GM19468 (cell line): ENCODE results near the gene SGCD.
"Not testable (repeated sequence)": the region's sequence is repeated elsewhere in the genome, so short reads cannot be mapped to it uniquely, and the experiment has no call there.

Source experiments
- ATAC-seq: cut with Tn5 transposase; IDR thresholded peaks from one replicate; pipeline ENCODE4 v1.9.1; 2021; ENCODE audit warnings: mild to moderate bottlenecking, moderate library complexity, moderate number of reproducible peaks; ENCODE audit not compliant: unreplicated experiment; ENCODE audit errors: extremely low read depth

The SGCD gene

DNA sequence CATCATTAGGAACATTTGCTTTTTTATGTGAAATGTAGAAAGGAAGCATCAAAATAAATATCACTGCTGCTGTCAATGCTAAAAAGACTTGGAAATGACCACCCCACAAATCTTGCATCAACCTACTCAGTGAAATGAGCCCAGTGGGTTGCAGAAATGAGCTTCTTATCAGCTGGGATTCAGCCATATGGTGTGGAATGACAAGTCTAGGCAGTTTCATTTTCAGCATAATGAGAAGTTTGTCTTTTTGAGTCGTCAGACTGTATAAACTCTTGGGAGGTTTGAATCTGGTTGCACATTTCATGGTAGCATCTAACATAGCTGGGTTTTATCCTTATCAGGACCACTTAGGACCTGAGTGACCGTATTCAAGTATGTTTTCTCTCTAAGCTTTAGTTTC is 272.0 kb downstream of the SGCD start:
- no peak for ATAC-seq

DNA sequence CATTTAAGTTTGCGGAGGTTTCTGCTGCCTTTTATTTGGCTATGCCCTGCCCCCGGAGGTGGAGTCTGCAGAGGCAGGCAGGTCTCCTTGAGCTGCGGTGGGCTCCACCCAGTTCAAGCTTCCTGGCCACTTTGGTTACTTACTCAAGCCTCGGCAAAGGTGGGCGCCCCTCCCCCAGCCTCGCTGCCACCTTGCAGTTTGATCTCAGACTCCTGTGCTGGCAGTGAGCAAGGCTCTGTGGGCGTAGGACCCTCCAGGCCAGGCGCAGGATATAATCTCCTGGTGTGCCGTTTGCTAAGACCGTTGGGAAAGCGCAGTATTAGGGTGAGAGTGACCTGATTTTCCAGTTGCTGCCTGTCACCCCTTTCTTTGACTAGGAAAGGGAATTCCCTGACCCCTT is 283.6 kb downstream of the SGCD start:
- not testable (repeated sequence) for ATAC-seq

DNA sequence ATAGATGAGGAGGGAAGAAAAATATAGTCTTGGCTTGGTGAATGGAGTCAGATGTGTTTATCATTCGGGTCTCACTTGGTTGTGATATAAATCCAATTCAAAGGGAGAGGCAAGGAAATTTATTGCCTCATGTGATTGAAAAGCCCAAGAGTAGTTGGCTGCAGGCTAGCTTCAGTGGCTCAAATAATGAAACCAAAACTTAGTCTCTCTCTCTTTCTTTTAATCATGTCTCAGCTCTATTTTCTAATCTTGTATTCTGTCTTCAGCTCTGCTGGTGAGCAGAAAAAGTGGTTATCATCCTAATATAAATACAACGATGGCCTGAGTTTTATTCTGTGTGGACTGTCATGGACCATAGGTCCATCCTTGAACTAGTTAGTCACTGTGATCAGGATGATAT is 288.9 kb downstream of the SGCD start:
- ATAC-seq: no peak

DNA sequence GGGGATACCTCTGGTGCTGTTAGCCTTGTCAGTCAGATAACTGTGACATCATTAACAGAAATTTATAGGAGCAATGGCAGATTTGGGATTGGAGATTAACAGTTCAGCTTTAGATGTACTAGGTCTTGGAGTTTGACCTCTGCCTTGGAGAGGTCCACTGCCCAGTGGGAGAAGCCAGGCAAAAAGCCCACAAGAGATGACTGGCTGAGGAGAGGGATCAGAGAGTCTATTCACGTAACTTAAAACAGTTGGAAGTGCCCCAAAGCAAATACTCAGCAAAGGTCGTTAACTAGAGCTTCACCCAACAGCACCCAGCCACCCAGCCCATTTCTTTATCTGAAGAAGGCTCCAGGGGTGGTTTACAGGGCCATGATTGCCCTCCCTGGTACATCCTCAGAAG is 290.5 kb downstream of the SGCD start:
- ATAC-seq: no peak

GRCh38 chr5:156618601-156619000 is 291.6 kb downstream of the SGCD start:
- ATAC-seq: no peak

- no peak for ATAC-seq
Measured at GRCh38 chr5:156621719-156622118, 294.8 kb downstream of the SGCD start.

- ATAC-seq: no peak
Measured at GRCh38 chr5:156623381-156624040, 296.5 kb downstream of the SGCD start.

- no peak for ATAC-seq
Measured at GRCh38 chr5:156624686-156625085, 297.7 kb downstream of the SGCD start.

- ATAC-seq: no peak
Measured at GRCh38 chr5:156628421-156628820, 301.5 kb downstream of the SGCD start.

- ATAC-seq: no peak
Measured at GRCh38 chr5:156631005-156631404, 304.0 kb downstream of the SGCD start.

- no peak for ATAC-seq
Measured at GRCh38 chr5:156634301-156634700, 307.3 kb downstream of the SGCD start.

GRCh38 chr5:156640691-156641241 is 313.8 kb downstream of the SGCD start:
- ATAC-seq: no peak

- no peak for ATAC-seq
Measured at GRCh38 chr5:156641686-156642085, 314.7 kb downstream of the SGCD start.

DNA sequence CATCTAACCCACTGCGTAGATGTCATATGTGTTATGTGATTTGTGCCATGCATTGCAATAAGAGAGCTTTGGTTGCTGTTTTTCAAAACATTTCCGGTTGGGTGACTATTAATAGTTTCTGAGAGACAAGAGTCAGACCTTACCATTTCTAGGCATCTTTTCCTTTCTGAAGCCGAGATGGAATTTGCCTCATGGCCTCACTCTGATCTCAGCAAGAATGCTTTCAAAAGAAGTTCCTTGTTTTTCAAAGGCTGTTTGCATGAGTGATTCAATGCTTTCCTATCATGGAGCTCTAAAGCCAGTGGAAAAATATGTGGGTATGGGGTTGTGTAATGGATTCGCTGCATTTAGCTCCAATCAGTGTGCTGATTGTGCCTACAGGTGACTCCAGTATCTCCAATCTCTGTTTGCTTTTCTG is 320.1 kb downstream of the SGCD start:
- ATAC-seq: no peak

DNA sequence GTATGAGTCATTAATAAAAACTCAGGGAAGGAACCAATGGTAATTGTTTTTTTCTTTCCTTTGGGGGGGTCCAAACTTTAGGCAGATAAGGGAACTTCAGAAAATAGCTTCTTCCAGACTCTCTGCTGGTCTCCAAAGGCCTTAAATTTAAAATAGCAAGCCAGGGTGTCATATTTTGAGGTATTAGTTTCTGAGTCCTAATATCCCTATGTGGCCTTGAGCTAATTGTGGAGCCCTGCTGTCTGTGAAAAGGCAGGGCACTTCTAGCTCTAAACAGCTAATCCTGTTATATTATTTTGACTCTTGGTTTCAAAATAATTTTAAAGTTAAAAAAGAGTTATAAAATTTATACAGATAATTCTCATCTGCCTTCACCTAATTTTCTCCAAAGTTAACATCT is 327.5 kb downstream of the SGCD start:
- ATAC-seq: no peak

- no peak for ATAC-seq
Measured at GRCh38 chr5:156655732-156656131, 328.8 kb downstream of the SGCD start.

GRCh38 chr5:156664832-156665231 is 337.9 kb downstream of the SGCD start:
- ATAC-seq: not testable (repeated sequence)

DNA sequence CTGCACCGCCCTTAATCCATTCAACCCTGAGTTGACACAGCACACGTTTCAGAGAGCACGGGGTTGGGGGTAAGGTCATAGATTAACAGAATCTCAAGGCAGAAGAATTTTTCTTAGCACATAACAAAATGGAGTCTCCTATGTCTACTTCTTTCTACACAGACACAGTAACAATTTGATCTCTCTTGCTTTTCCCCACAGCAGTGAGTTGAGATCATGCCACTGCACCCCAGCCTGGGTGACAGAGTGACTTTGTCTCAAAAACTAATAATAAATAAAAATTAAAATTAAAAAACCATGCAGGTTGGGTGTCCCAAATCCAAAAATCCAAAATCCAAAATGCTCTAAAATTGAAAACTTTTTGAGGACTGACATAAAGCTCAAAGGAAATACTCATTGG is 339.7 kb downstream of the SGCD start:
- not testable (repeated sequence) for ATAC-seq

GRCh38 chr5:156667616-156668015 is 340.7 kb downstream of the SGCD start:
- ATAC-seq: no peak

DNA sequence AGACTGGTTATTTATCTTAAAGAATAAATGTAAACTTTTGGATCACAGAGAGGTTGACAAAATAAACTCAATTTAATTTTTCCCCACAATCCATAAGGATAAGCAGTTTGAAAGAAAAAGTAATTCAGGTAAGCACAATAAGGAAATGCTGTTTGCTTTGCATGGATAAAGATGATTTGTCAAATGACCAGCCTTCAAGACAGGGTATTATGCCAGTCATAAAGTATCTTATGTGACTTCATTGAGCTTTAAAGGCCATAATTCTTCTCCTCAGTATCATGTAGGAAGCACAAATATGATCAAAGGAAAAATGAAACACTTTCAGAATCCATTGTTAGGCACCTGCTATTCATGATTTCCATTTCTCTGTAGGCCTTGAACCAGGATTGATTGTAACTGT is 342.5 kb downstream of the SGCD start:
- no peak for ATAC-seq

DNA sequence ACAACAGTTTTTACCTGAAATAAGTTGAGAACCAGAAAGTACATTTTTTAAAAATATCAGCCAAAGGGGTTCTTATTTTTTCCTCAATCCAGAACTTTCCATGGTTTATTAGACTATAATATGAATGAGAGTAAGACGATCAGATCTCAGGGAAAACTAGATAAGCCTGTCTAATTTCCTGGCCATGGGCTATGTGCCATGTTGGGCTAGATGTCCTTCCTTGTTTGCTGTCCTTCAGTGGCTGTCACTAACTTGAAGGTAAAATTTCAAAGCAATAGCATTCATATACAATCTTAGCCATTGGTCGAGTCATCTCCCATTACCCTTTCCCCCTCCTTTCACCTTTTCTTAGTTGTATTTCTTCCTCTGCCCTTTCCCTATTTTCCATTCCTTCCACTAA is 343.7 kb downstream of the SGCD start:
- no peak for ATAC-seq

- no peak for ATAC-seq
Measured at GRCh38 chr5:156675395-156675794, 348.4 kb downstream of the SGCD start.
